NB4 (cell line): ENCODE measurements around the gene WASF3.

Source experiments
- CTCF ChIP-seq: IDR thresholded peaks from one replicate; pipeline ENCODE4 v1.5.1; 2012; ENCODE audit warnings: low read depth, low read length
- POLR2A ChIP-seq: IDR thresholded peaks from 2 replicates; pipeline ENCODE4 v1.6.1; 2011; ENCODE audit warnings: mild to moderate bottlenecking; ENCODE audit not compliant: insufficient read length; ENCODE audit errors: extremely low read depth

DNA sequence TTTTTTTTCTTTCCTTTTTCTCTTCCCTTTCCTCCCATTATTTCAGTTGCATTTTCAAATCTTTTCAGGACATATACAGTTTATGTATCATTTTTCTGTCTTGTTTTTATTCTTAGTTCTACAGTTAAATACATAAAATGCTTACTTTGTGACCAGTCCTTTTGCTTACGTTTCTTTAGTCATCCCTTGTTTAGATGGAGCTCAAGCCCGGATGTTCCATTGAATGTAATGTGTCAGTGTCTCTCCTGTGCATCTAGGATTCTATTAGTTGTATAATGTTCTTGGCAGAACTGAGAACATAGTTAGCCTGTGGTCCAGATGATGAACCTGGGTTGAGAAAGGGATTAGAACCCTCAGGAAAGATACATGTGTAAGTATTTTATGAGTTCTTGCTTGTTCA, 17.8 kb downstream of the WASF3 start:
- TF ChIP-seq CTCF (no peak), POLR2A (no peak)
